ENCODE measurements around the gene HEXD.

The HEXD gene

DNA sequence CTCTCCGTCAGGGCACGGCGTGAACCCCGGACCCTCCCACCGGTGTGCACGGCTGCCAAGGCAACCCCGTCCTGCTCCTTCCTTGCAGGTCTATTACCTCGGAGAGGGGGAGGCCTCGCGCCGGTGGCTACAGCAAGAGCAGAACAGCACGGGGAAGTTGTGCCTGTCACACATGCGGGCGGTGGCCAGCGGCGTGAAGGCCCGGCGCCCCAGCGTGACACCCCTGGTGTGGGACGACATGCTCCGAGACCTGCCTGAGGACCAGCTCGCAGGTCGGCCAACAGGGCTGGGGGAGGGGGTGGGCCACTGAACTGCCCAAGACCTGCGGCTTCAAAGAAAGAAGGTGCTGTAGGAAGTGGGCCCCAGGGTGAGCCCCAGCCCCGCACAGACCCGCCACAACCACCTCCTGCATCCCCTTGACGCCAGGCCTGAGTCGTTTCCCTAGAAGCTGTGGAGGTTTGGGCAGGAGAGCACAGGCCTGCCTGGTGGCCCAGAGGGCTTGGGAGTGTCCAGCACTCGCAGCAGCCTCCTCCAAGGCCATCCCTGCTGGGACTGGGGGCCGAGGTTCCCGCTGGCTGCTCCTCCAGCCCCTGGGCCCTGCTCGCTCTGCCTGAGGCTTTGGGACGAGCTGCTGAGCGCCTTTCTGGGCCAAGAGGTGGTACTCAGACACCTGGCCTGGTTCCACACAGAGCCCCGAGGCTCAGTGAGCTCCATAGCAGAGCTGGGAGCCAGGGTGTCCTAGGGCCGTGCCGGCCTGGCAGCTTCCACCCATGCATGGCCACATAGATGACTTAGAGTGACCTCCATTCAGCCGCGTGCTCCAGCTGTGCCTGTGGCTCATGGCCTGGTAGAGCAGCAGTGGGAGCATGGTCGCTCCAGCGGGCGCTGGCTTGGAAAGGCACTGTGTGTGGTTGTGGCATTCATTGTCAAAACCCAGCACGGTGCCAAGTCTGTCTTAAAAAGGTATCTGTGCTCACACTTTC, 17.7 kb downstream of the HEXD start:
- in situ Hi-C loops (cut with MboI; ENCODE audit: low pct_unique_long_range_greater_than_20kb, low sequenced_read_pairs), result no loop called here
- no peak for DNase-seq

DNA sequence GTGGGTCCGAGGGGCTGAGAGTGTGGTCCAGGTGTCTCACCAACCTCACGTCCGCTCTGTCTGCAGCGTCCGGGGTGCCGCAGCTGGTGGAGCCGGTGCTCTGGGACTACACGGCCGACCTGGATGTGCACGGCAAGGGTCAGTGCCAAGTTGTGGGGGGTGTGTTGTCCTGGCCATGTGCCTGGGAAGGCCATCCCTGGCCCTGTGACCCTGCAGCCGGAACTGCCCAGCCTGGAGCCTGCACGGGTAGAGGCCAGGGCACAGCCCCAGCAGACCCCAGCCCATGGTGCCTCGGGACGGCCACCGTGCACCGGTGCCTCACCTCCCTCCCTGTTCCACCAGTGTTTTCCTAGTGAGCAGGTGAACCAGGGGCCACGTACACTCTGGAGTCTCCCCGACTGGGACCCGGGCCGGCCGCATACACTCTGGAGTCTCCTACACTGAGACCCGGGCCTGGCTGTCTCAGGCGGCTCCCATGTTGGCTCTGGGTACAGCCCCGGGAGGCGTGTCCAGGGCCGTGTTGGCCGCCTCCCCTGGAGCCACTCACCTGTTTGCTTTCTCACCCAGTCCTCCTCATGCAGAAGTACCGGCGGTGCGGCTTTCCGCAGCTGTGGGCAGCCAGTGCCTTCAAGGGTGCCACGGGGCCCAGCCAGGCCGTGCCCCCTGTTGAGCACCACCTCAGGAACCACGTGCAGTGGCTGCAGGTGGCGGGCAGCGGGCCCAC, 18.6 kb downstream of the HEXD start:
- DNase-seq, result no peak
- in situ Hi-C loops (cut with MboI; ENCODE audit: low pct_unique_long_range_greater_than_20kb, low sequenced_read_pairs), result no loop called here

DNA sequence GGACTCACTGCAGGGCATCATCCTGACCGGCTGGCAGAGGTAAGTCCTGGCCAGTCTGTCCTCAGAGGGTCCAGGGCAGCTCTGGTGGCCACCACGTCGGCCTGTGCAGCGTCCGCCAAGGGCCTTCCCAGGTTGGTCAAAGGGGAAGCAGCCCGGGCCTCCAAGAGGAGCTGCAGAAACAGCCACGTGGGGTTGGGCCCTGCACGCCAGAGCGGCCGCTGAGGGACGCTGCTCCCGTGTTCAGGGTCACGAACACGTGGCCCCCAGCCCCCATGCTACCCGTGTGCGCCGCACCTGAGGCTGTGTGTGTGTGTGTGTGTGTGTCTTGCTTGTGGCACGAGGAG, 19.1 kb downstream of the HEXD start:
- in situ Hi-C loops (cut with MboI; ENCODE audit: low pct_unique_long_range_greater_than_20kb, low sequenced_read_pairs), result no loop called here
- no peak for DNase-seq

DNA sequence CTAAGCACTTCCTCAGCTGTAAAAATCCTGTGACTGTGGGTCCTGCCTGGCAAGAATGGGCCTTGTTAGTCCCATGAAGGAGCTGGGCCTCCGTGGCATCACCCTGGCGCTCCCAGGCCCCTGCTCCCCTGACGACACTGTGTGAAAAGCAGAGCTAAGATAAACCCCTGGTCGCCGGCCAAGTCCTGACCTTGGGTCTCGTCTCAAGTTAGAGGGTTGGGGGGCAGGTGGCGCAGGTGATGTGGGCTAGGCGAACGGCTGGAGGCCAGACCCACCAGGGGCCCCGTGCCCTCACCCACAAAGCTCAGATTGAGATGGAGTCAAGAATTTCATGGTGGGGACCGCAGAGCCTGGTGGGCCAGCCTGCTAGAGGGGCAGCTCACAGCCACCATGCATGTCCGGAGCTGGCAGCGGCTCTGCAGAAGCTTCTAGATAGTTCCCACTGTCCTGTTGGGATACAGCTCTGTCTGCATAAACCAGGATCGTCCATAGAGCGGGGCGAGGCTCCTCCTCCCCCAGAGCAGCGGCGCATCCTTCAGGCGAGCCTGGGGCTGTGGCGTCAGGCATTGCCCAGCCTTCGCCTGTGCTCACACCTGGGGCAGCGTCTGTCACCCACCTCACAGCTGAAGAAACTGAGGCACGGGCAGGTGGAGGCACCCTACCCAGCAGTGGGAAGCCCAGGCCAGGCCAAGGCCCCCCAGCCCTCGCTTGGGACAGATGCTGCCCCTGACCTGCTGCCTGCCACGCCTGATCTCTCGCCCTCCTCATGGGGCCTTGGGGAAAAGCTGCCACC, 20.4 kb downstream of the HEXD start:
- DNase-seq, result no peak
- in situ Hi-C loops (cut with MboI; ENCODE audit: low pct_unique_long_range_greater_than_20kb, low sequenced_read_pairs), result no loop called here

DNA sequence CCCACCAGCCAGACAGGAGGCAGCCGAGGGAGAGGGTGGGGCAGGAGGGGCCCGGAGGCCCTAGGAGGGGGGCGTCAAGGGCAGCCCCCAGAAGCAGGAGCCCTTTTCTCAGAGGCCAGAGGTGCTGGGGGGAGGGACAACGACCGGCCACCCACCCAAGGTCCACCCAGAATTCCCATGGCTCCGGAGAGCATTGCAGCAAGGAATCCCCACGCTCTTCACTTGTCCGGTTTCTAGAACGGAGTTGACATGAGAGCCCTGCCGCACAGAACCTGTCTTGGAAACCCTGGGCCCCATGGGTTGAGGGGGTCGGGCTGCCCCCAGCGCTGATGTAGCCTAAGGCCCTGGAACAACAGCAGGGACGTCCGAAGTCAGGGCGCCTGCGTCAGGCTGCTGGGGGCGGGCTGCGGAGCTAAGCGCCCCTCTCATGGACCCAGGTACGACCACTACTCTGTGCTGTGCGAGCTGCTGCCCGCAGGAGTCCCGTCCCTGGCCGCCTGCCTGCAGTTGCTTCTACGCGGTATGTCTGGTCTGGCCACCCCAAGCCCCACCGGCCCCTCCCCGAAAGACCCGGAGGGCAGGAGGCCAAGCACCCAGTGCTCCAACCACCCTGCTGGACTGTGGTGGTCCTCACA, 21.2 kb downstream of the HEXD start:
- in situ Hi-C loops (cut with MboI; ENCODE audit: low pct_unique_long_range_greater_than_20kb, low sequenced_read_pairs), result no loop called here
- no peak for DNase-seq

DNA sequence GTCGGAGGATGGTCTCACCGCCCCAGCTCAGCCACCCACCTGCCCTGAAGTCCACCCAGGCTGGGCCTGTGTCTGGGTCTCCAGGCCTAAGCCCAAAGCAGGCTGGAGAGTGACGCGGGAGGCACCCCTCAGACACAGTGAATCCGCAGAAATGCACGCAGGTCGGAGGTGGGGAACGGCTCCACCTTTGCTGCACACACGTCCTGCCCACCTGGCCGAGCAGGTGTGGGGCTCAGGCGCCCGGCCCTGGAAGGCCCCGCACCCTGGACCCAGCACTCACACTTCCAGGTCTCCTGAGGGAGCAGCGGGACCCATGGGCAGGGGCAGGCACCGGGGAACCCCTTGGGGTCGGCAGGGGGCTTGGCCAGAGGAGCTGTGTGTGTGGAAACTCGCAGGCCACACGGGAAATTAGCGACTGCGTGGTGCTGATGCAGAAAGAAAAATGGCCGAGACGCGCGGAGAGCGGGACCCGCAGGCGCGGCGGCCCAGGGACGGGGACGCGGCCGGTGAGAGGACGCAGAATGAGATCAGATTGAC, 21.8 kb downstream of the HEXD start:
- in situ Hi-C loops (cut with MboI; ENCODE audit: low pct_unique_long_range_greater_than_20kb, low sequenced_read_pairs), result no loop called here

DNA sequence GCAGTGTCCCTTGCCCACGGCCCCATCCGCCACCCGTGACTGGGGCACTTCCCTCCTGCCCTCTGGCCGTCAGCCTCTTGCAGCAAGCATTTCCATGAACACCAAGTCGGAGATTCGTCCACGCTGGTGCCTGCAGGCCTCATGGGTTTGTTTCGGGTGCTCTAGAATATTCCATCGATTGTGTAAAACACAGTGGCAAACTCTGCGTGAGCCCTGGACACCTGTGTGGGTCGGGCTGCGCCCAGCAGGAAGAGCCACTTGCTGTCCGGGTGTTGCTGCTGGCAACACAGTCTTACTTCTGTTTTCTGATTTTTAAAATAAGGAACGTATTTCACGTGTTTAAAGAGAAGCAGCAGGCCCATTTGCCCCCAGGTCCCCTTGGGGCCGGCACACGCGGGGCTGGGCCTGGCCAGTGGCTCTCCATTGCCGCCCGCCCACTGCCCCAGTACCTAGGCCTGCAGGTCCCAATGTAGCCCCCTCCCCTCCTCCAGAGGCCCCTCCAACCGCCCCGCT, 22.4 kb downstream of the HEXD start:
- in situ Hi-C loops (cut with MboI; ENCODE audit: low pct_unique_long_range_greater_than_20kb, low sequenced_read_pairs), result no loop called here
- DNase-seq, result peak; percentile 18

More for the DNA sequence above, 21.8 kb downstream of the HEXD start:
- no peak for DNase-seq

DNA sequence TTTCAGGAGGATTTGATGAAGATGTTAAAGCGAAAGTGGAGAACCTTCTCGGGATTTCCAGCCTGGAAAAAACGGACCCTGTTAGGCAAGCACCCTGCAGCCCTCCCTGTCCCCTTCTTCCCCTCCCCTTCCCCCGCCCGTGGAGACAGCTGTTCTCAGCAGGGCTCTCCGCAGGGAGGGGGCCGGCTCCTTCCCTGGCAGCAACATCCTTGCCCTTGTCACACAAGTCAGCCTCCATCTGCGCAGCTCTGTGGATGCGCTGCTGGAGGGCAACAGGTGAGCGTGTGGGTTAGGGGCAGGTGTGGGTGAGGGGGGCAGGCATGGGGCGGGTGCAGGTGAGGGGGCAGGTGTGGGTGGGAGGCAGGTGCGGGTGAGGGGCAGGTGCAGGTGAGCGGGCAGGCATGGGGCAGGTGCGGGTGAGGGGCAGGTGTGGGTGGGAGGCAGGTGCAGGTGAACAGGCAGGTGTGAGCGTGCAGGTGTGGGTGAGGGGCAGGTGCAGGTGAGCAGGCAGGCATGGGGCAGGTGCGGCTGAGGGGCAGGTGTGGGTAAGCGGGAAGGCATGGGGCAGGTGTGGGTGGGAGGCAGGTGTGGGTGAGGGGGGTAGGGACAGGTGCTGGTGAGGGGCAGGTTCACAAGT, 23.0 kb downstream of the HEXD start:
- DNase-seq, result no peak
- in situ Hi-C loops (cut with MboI; ENCODE audit: low pct_unique_long_range_greater_than_20kb, low sequenced_read_pairs), result no loop called here

DNA sequence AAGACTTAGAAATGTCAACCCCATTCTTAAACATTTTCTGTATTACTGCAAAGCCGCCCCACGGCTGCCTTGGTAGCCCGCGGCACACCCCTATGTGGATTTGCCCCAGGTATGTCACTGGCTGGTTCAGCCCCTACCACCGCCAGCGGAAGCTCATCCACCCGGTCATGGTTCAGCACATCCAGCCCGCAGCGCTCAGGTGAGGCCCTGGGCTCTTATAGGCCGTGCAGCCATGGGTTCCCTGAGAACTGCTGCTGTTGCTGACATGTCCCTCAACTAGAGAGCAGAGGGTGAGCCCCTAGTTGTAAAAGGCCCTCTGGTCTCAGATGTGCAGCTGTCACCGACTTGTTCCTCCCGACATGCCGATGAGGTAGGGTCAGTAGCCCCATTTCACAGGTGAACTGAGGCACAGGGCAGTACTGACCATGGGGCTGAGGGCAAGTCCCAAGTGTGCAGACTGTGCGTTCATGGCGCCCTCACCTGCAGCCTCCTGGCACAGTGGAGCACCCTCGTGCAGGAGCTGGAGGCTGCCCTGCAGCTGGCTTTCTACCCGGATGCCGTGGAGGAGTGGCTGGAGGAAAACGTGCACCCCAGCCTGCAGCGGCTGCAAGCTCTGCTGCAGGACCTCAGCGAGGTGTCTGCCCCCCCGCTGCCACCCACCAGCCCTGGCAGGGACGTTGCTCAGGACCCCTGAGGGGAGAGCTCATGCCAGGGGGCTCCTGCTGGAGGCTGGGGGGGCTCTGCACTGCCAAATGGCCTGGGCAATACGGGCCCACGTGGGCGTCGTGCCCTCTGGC, 23.7 kb downstream of the HEXD start:
- in situ Hi-C loops (cut with MboI; ENCODE audit: low pct_unique_long_range_greater_than_20kb, low sequenced_read_pairs), result no loop called here
- DNase-seq, result no peak

DNA sequence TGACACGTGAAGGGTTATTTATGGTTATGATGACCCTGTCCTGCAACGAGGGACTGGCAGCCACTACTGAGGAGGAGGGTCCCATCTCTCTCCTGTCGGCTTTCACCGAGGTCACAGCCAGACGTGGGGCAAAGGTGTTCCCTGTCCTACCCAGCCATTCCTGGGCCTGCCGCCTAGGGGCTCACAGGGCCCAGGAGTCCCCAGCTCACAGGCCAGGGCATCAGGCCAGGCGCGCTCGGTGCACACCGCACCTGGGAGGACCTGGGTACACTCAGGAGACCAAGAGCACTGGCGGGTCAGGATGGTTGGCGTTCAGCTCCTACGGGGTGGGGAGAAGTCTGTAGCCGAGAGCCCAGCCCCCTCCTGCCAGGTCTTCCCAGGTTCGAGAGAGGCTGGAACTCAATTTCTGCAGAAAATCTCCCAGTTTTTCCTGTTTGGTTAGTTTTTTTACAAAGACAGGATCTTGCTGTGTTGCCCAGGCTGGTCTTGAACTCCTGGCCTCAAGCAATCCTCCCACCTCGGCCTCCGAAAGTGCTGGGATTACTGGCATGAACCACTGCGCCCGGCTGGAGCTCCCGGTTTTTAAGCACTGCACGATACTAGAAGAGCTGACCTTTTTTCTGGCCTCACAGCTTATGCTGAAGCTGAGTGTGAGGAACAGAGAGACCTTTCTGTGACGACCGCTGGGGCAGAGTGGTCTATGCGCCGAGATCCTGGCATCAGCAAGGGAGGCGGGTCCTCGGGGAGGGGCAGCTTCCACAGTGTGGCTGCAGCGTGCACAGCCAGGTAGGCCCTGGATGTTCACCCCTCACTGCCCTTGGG, 24.7 kb downstream of the HEXD start:
- DNase-seq, result no peak
- in situ Hi-C loops (cut with MboI; ENCODE audit: low pct_unique_long_range_greater_than_20kb, low sequenced_read_pairs), result no loop called here

DNA sequence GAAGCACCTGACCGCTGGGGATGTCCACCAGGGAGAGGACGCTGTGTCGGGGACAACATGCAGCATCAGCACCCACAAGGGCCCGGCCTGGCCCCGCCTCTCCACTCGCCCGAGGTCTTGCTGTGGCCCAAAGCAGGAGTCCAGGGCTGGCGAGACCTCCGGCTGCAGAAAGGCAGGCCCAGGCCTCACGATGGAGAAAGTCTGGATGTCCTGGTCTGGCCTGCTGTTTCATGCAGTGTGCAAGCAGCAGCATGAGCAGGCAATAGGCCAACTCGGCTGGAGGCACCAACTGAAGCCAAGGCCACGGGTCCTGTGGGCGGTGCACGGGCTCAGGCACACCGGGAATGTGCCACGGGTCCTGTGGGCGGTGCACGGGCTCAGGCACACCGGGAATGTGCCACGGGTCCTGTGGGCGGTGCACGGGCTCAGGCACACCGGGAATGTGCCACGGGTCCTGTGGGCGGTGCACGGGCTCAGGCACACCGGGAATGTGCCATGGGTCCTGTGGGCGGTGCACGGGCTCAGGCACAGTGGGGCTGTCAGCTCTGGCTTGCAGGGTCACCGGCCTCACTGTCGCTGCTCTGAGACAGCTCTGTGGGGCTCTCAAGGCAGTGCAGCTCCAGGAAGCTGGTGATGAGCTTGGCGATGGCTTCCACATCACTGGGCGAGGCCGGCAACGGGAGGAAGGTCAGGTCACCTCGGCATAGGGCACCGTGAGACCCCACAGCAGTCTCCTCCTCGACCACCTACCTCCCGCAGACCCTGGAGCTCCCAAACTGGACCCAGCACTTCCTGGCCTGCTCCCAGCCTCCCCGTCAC, 25.5 kb downstream of the HEXD start:
- no peak for DNase-seq
- in situ Hi-C loops (cut with MboI; ENCODE audit: low pct_unique_long_range_greater_than_20kb, low sequenced_read_pairs), result no loop called here

DNA sequence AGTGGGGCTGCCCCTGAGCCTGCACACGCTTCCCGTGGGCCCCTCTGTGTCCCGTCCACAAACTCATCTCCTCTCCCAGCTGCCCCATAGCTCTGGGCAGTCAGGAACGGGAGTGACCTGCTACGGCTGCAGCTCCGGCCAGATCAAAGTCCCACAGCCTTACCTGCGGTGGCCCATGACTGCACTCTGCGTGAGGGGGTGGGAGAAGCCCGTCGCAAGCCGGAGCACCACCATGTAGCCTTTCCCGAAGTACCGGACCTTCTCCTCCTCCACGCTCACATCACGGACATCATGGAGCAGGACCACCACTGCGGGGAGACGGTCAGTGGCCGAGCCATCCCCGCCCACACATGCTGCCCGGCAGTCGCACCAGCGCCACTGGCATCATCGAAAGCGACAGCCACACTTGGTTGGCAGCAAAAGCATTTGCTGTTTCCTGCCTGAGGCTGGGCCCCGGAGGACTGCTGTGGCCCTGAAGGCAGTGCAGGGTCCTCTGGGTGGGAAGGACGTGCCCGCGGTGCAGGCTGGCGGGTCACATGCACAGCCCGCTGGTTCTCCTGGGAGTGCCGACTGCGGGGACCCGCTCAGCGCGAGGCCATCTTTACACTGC, 26.2 kb downstream of the HEXD start:
- DNase-seq, result no peak
- in situ Hi-C loops (cut with MboI; ENCODE audit: low pct_unique_long_range_greater_than_20kb, low sequenced_read_pairs), result no loop called here

DNA sequence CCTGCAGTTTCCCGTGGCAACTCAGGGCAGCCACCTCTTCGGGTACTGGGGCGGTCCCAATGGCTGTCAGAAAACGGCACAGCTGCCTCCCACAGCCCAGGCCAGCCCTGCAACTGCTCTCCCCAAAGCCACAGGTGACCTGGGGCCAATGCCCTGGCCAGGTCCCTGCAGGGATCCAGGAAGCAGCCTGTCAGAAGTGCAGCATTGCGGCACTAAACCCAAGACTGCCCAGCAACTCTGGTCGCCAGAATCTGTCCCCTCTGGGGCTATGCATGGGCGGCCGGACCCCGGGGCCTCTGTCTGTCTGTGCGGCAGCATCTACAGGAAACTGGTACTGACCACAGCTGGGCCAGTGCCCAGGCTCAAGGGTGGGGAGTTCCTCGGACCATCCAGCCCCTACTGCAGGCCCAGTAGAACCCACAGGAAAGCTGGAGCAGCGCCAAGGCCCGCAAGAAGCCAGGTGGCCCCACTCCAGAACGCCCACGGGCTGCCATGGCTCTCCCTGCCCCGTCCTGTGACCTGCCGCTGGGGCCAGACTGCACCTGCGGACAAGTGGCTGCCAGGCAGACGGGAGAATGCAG, 26.9 kb downstream of the HEXD start:
- DNase-seq, result no peak
- in situ Hi-C loops (cut with MboI; ENCODE audit: low pct_unique_long_range_greater_than_20kb, low sequenced_read_pairs), result no loop called here

DNA sequence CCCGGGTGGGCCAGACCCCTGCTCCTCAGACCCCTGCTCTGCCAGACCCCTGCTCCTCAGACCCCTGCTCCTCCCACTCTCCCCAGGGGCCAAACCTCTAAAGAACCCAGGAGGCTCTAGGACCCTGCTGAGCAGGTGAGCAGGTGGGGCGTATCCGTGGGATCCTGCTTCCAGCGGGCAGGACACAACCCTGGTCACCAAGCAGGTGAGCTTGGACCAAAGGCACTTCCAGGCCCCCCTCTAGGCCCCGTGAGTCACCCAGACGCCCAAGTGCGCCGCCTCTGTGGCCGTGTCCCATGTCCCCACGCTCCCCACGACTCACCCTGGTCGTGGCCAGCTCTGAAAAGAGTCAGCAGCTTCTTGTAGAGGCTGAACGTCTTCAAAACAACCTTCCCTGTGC, 27.4 kb downstream of the HEXD start:
- in situ Hi-C loops (cut with MboI; ENCODE audit: low pct_unique_long_range_greater_than_20kb, low sequenced_read_pairs), result no loop called here
- DNase-seq, result no peak

DNA sequence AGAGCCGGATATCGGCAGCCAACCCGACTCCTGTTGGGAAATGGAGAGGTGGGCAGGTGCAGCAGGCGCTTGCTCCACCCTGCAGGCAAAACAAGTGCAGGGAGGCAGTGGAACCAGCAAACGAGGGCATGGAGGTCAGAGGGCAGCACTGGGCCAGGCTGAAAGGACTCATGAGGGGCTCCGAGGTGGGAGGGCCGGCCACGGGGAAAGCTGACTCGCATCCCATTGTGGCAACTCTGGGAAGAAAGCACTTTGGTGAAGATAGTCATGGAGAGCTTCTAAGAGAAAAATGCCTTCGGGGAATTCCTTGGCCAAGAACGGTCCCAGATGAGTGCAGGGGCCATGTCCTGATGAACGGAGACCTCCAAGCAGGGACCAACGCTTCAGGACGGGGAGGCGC, 28.0 kb downstream of the HEXD start:
- no peak for DNase-seq
- in situ Hi-C loops (cut with MboI; ENCODE audit: low pct_unique_long_range_greater_than_20kb, low sequenced_read_pairs), result no loop called here

Measured in KBM-7 (cell line).